PFSK-1 (cell line): Measurements from ENCODE around the gene SF3A2.

Experiments
- POLR2AphosphoS5 ChIP-seq: IDR thresholded peaks from 2 replicates; pipeline ENCODE4 v1.6.1; 2012; ENCODE audit warnings: low read depth, mild to moderate bottlenecking, control low read depth, low read length, moderate library complexity
- REST ChIP-seq, 2 experiments: IDR thresholded peaks; 2 replicates each; pipeline versions ENCODE4 v1.6.1 to v1.8.0; 2011 to 2012; ENCODE audit warnings: low read depth in 2 of 2, low read length in 2 of 2, control low read depth in 1 of 2, inconsistent platforms in 1 of 2, mild to moderate bottlenecking in 1 of 2, moderate library complexity in 1 of 2; ENCODE audit not compliant: insufficient read depth in 1 of 2
- SIN3A ChIP-seq: IDR thresholded peaks from 2 replicates; pipeline ENCODE4 v1.6.1; 2012; ENCODE audit warnings: mild to moderate bottlenecking, low read length, moderate library complexity, borderline replicate concordance; ENCODE audit not compliant: insufficient read depth
- TAF1 ChIP-seq: IDR thresholded peaks from 2 replicates; pipeline ENCODE4 v1.6.1; 2012; ENCODE audit warnings: low read length, control low read depth, borderline replicate concordance; ENCODE audit not compliant: insufficient read depth

- TF ChIP-seq POLR2AphosphoS5 = peak; percentile 44; the same call in 1 of the 2 replicates
- no peak for TF ChIP-seq TAF1
- TF ChIP-seq REST (IDR thresholded peaks at IDR 0.05; ENCODE audit: insufficient read depth in 1 of 2, low read depth in 2 of 2, low read length in 2 of 2) = no peak
- TF ChIP-seq SIN3A = no peak
These were observed 36.9 kb downstream of the SF3A2 start for GRCh38 chr19:2273356-2274184.
